PFSK-1 (cell line): ENCODE measurements around the gene SYVN1.

ENCODE experiments used
- POLR2AphosphoS5 ChIP-seq: IDR thresholded peaks from 2 replicates; pipeline ENCODE4 v1.6.1; 2012; ENCODE audit warnings: low read depth, mild to moderate bottlenecking, control low read depth, low read length, moderate library complexity
- SIN3A ChIP-seq: IDR thresholded peaks from 2 replicates; pipeline ENCODE4 v1.6.1; 2012; ENCODE audit warnings: mild to moderate bottlenecking, low read length, moderate library complexity, borderline replicate concordance; ENCODE audit not compliant: insufficient read depth

GRCh38 chr11:65121865-65122696, 12.2 kb downstream of the SYVN1 start, which contains the start of the genes FAU and MRPL49:
- peak; percentile 96 for TF ChIP-seq POLR2AphosphoS5
- TF ChIP-seq SIN3A = peak; percentile 56; the same call in 1 of the 2 replicates
